HUDEP-2 (cell line): ENCODE measurements around the gene SMIM29.
"Not testable (repeated sequence)": the region's sequence is repeated elsewhere in the genome, so short reads cannot be mapped to it uniquely, and the experiment has no call there.

ENCODE experiments used
- DNase-seq, 76 experiments: peaks; one replicate each; lab custom pipeline; 2025; ENCODE audit not compliant: unreplicated experiment in 76 of 76; lab: John Stamatoyannopoulos, UW

The SMIM29 gene

DNA sequence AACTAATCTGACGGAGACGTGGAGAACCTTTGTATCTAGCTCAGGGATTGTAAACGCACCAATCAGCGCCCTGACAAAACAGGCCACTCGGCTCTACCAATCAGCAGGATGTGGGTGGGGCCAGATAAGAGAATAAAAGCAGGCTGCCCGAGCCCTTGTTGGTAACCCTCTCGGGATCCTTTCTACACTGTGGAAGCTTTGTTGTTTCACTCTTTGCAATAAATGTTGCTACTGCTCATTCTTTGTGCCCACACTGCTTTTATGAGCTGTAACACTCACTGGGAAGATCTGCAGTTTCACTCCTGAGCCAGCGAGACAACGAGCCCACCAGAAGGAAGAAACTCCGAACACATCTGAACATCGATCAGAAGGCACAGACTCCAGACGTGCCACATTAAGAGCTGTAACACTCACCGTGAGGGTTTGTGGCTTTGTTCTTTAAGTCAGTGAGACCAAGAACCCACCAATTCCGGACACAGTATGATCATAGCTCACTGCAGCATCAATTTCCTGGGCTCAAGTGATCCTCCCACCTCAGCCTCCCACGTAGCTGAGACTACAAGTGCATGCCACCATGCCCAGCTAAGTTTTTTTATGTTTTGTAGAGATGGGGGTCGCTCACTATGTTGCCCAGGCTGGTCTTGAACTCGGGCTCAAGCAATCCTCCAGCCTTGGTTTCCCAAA is 21.0 kb upstream of the SMIM29 start:
- not testable (repeated sequence) for DNase-seq

DNA sequence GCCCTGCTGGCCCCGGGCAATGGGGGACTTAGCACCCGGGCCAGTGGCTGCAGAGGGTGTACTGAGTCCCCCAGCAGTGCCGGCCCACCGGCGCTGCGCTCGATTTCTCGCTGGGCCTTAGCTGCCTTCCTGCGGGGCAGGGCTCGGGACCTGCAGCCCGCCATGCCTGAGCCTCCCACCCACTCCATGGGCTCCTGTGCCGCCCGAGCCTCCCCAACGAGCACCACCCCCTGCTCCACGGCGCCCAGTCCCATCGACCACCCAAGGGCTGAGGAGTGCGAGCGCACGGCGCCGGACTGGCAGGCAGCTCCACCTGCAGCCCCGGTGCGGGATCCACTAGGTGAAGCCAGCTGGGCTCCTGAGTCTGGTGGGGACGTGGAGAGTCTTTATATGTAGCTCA is 20.3 kb upstream of the SMIM29 start:
- DNase-seq: not testable (repeated sequence)

DNA sequence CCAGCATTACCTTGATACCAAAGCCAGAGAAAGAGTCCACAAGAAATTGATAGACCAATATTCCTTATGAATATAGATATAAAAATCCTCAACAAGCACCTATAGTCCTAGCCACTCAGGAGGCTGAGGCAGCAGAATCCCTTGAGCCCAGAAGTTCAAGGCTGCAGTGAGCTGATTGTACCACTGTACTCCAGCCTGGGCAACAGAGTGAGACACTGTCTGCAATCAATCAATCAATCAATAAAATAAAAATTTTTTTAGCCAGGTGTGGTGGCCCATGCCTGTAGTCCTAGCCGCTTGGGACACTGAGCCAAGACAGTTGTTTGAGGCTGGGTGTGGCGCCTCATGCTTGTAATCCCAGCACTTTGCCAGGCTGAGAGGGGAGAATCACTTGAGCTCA is 18.9 kb upstream of the SMIM29 start:
- no peak for DNase-seq

DNA sequence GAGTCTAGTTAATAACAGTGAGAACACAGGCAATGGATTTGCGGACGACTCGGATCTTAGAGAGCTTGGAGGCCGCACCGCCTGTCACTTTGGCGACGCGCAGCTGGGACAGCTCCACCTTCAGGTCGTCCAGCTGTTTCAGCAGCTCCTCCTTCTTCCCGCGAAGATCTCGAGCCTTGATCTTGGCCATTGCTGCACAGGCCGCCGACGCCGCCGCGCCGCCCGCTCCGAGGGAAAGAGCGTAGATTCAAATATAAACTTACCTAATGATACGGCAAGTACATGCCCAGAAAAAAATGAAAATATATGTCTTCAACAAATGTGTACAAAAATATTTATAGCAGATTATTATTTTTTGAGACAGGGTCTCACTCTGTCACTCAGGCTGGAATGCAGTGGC is 14.7 kb upstream of the SMIM29 start:
- not testable (repeated sequence) for DNase-seq

DNA sequence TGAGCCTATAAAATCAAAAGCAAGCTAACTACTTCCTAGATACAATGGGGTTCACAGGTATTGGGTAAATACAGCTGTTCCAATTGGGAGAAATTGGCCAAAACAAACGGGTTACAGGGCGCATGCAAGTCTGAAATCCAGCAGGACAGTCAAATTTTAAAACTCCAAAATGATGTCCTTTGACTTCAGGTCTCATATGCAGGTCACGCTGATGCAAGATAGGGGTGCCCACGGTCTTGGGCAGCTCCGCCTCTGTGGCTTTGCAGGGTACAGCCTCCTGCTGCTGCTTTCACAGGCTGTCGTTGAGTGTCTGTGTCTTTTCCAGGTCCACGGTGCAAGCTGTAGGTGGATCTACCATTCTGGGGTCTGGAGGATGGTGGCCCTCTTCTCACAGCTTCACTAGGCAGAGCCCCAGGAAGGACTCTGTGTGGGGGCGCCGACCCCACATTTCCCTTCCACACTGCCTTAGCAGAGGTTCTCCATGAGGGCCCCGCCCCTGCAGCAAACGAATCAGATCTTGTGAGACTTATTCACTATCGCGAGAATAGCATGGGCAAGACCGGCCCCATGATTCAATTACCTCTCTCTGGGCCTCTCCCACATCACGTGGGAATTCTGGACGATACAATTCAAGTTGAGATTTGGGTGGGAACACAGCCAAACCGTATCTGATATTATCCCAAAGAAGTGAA is 11.9 kb upstream of the SMIM29 start:
- DNase-seq: no peak

DNA sequence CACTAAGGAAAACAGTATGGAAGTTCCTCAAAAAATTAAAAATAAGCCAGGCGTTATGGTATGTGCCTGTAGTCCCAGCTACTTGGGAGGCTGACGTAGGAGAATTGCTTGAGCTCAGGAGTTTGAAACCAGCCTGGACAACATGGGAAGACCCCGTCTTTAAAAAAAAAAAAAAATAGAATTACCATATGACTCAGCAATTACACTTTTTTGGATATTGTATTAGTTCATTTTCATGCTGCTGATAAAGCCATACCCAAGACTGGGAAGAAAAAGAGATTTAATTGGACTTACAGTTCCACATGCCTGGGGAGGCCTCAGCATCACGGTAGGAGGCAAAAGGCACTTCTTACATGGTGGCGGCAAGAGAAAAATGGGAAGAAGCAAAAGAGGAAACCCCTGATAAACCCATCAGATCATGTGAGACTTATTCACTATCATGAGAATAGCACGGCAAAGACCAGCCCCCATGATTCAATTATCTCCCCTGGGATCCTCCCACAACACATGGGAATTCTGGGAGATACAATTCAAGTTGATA is 10.8 kb upstream of the SMIM29 start:
- DNase-seq: no peak

DNA sequence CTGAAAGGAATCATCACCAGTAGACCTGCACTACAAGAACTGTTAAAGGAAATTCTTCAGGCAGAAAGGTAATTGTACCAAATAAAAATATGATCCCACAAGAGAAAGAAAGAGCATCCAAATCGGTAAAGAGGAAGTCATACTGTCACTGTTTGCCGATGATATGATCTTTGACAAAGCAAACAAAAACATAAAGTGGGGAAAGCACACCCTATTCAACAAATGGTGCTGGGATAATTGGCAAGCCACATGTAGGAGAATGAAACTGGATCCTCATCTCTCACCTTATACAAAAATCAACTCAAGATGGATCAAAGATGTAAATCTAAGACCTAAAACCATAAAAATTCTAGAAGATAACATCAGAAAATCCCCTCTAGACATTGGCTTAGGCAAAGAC is 3.6 kb upstream of the SMIM29 start:
- not testable (repeated sequence) for DNase-seq

DNA sequence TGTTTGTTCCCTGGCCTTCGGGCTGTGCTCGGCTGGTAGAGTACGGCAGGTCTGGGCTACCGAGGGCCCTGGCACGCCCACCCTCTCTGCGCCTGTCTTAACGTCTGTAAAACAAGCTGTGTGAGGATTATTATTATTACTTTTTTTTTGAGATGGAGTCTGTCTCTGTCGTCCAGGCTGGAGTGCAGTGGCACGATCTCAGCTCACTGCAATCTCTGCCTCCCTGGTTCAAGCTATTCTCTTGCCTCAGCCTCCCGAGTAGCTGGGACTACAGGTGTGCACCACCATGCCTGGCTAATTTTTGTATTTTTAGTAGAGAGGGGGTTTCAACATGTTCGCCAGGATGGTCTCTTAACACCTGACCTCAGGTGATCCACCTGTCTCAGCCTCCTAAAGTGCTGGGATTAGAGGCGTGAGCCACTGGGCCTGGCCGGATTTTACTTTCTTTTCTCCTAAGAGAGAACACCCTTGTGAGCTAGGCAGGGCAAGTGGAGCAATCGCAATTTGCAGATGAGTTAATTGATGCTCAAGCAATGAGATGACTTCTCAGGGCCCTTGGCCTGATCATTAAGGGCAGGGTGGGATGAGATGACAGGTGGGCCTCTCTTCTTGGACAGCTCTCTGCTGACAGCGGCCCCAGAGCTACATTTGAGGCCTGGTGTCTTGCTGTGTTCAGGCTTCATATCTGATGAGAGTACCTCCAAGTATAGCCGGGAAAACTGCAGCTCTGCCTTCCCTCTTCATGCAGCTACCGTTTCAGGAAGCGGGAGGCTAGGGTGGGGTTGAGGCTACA is 859 bp upstream of the SMIM29 start:
- DNase-seq: peak in 1 of 76 experiments; percentile 55

DNA sequence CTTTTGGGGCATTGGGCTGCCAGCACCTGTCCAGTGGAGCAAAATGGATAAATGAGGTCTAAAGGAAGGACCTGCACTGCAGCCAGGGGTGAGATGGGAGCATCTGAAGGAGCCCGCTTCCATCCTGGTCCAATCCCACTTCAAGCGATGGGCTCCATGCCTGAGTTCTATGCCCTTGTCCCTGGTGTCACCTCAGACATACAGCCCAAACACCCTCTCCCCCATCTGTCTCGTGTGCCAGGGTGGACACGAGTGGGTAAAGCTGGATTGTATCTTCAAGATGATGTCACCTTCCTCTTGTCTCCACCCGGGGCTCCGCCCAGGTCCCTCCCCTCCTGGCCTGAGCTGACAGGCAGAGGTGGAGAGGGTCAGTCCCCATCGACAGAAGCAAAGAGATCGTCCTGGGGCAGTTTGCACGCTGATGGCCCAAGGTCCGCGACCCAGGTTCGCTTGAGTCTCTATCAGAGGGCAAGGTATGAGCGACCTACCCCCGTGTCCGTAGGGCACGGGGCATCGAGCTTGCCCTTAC is 544 bp downstream of the SMIM29 start:
- peak in 43 of 76 experiments; percentile 26 to 68 (median 50) for DNase-seq

DNA sequence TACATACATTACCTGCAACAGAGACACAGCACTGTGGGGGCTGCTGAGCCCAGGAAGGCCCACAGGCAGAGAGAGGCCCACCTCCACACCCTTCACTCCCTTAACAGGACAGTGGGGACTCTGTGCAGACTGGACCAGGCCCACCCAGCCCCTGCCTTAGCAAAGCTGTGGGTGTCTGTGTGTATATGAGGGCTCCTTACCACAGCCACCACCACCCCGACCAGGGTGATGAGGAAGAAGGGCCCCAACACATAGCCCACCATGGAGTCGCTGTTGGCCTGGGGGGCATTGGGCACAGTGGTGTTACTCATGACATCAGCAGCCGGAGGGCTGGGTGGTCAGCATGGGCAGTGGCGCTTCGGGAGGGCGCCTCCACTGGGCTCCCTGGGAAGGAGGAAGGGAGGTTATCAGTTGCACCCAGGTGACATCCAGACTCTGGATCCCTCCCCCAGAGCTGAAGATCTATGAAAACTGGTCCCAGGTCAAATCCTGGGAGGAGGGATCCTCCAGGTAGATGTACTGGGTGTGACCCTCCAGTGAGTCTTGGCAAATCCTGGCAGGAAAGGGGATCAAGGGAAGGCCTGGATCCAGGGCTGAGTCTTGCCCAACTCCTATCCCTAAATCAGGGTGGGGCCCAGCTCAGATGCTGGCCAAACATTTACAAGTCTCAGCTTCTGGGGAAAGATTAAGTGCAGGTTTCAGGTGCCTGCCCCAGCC is 1.2 kb downstream of the SMIM29 start:
- DNase-seq: peak in 3 of 76 experiments; percentile 15 to 29 (median 17)

DNA sequence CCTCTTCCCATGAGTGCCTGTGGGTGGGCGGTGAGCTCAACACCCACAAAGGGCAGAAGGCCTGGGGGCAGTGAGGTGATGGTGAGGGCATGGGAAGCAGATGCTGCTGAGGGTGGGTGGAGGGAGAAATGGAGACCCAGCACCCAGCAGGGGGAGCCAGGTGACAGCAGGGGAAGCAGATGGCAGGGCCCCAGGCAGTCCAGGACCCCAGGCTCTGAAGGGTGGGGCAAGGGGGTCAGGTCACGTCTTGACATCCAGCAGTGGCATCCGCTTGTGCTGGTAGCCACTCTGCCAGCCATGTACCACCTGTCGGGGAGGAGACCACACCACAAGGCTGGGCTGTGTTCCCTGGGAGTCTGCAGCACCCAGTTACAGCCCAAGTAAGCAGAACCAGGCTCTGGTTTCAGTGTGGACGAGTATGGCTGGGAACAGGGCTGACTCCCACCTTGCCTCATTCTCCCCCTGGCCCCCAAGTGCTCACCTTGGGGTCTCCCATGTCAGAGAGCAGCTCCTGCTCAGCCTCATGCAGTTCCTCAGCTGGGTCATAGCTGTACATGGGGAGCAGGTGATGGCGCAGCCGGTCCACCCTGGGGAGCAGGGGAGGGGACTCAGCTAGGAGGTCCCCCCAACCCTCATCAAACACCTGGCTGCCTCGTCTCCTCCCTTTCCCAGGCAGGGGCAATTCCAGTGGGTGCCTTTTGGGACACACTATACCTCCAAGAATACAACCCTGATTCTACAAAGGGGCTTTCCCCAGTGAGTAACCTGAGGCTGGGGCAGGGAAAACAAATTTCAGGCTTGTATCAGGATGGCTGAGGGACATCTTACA is 2.0 kb downstream of the SMIM29 start:
- peak in 52 of 76 experiments; percentile 21 to 71 (median 45) for DNase-seq

DNA sequence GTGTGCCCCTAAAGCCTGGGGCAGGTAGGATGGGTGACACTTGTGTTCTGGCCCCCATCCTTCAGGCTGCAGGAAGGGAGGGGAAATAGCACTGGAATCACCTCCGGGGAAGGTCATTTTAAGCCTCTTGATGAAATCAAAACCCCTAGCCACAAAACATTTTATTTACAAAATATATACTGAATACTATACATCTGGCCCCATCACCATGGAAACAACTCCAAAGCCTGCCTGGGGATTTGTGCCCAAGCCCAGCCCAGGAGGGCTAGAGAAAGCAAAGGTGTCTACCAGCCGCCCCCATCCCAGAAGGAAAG is 2.6 kb downstream of the SMIM29 start:
- DNase-seq: no peak

DNA sequence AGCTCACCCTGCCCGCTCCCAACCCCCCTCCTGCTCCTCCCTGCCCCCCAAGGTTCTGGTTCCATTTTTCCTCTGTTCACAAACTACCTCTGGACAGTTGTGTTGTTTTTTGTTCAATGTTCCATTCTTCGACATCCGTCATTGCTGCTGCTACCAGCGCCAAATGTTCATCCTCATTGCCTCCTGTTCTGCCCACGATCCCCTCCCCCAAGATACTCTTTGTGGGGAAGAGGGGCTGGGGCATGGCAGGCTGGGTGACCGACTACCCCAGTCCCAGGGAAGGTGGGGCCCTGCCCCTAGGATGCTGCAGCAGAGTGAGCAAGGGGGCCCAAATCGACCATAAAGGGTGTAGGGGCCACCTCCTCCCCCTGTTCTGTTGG is 3.1 kb downstream of the SMIM29 start:
- DNase-seq: not testable (repeated sequence)

DNA sequence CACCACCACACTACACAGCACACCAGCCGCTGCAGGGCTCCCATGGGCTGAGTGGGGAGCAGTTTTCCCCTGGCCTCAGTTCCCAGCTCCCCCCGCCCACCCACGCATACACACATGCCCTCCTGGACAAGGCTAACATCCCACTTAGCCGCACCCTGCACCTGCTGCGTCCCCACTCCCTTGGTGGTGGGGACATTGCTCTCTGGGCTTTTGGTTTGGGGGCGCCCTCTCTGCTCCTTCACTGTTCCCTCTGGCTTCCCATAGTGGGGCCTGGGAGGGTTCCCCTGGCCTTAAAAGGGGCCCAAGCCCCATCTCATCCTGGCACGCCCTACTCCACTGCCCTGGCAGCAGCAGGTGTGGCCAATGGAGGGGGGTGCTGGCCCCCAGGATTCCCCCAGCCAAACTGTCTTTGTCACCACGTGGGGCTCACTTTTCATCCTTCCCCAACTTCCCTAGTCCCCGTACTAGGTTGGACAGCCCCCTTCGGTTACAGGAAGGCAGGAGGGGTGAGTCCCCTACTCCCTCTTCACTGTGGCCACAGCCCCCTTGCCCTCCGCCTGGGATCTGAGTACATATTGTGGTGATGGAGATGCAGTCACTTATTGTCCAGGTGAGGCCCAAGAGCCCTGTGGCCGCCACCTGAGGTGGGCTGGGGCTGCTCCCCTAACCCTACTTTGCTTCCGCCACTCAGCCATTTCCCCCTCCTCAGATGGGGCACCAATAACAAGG is 3.6 kb downstream of the SMIM29 start:
- DNase-seq: not testable (repeated sequence)

DNA sequence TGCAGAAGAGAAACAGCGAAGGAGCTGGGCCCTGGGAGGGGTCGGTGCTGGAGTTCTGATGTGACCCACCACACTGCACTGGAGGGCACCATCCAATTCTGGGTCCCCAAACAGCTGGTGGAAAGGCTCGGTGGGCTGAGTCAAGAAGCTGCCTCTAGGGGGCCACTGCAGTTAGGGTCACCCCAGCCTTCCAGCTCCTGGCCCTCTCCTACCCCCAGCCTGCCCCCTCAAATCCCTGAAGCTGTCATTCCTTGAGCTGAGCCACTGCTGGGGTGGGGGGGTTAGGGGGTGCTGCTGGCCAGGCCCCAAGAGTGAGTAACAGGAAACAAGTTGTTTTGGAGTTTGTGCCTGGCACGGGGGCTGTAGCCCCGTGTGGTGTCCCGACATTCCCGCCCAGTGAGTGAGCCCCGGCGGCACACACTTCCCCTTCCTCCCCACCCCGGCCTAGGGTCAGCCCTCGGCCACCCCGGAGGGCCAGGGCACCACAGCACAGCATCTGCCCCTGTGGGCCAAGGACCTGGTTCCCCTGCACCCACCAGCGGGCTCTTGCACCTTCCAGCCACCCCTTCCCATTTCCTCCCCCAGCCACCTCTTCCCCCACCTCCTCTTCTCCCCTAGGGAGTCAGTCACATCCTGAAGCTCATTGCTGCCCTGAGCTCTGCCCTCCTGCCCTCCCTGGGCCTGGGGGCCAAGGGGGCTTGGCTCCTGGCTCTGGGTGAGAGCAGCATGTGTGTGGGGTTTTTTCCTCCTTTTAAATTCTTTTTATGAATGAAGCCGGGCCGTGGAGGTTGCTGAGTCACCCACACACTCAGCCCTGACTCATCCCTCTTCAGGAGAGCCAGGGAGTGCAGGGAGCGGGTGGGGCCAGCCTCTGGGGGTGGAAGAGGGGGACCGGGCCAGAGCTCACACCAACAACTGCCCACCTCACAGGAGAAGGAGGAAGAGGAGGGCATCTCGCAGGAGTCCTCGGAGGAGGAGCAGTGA is 4.6 kb downstream of the SMIM29 start:
- DNase-seq: peak in 70 of 76 experiments; percentile 25 to 89 (median 70)

DNA sequence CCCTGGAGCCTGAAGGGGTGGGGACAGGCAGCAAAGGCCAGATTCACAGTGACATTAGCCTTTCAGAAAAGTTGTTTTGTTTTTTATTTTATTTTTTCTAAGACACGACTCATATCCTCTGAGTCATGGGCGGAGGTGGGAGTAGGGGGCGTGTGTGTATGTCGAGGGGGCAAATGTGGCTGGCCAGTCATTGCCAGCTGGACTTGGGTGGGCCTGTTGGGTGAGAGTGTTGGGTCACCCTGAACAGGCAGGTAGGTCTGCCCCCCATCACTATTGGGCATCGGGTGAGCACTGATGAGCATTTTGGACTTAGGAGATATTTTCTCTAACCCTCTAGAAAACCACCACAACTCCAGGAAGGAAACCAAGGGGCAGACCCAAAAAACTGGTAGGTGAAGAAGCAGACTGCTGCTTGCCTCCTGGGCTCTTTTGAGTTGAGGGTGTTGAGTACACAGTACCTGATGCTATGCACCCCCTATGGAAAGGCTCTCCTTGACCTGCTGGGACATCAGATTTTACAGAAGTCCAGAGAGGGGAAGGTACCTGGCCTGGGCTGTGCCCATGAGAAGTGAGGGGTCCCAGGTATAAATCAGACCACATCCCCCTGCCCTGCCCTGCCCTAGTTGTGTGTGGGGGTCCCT is 5.6 kb downstream of the SMIM29 start:
- DNase-seq: no peak
